T-cell (primary cell): ENCODE results near the gene TP53I13. TPM values are rescaled to one million over a fixed set of nuclear protein-coding genes. Genes with fewer than 3 reads are reported as not detected.

Experiments
- ATAC-seq, 4 experiments: fragments of 200-7000 bp in 3 of 4; fragments of 150-1000 bp in 1 of 4; cut with Tn5 transposase; replicated peaks in 1 of 4; 1 replicate in 3 of 4; 2 replicates in 1 of 4; pipeline ENCODE4 v1.10.0; 2021; ENCODE audit warnings: moderate library complexity in 3 of 4, mild to moderate bottlenecking in 2 of 4, moderate number of reproducible peaks in 1 of 4
- CTCF ChIA-PET, 2 donors: fragments of 300-600 bp; sonication (Branson Sonifier 250); formaldehyde crosslinking; loops; one replicate each; lab custom pipeline; 2022; ENCODE audit warnings: antibody characterized with exemption in 2 of 2; lab: Charles Lee
- POLR2A ChIA-PET, 2 donors: fragments of 300-600 bp; sonication (Branson Sonifier 250); formaldehyde crosslinking; loops; one replicate each; lab custom pipeline; 2022; ENCODE audit warnings: antibody characterized with exemption in 2 of 2; lab: Charles Lee
- DNase-seq, 35 experiments: peaks; one replicate each; pipeline versions ENCODE4 v3.0.0 to v3.0.0-alpha.2; 2013 to 2023
- H3K27ac ChIP-seq: one replicate; pipeline ENCODE4 v1.5.1; 2013; ENCODE audit warnings: low read length
- H3K27me3 ChIP-seq, 2 experiments: replicated peaks in 1 of 2; 1 replicate in 1 of 2; 2 replicates in 1 of 2; pipeline versions ENCODE4 v1.6.1 to v1.7.0; 2013; ENCODE audit warnings: low read length in 1 of 2, mixed read lengths in 1 of 2; ENCODE audit not compliant: control insufficient read depth in 2 of 2, insufficient read depth in 2 of 2; ENCODE audit errors: extremely low read depth in 1 of 2
- H3K36me3 ChIP-seq, 2 donors: 1 replicate in 1 of 2; 2 replicates in 1 of 2; pipeline versions ENCODE4 v1.6.1 to v1.7.0; 2013; ENCODE audit warnings: low read length in 1 of 2; ENCODE audit not compliant: control insufficient read depth in 2 of 2, insufficient read depth in 1 of 2; ENCODE audit errors: extremely low read depth in 1 of 2
- H3K4me1 ChIP-seq, 2 experiments: 1 replicate in 1 of 2; 2 replicates in 1 of 2; pipeline versions ENCODE4 v1.6.1 to v1.7.0; 2013; ENCODE audit warnings: low read length in 2 of 2, mixed read lengths in 1 of 2; ENCODE audit not compliant: insufficient read depth in 2 of 2, control insufficient read depth in 1 of 2; ENCODE audit errors: extremely low read depth in 1 of 2
- H3K4me3 ChIP-seq, 2 donors: 1 replicate in 1 of 2; 2 replicates in 1 of 2; pipeline versions ENCODE4 v1.5.1 to v1.7.0; 2013; ENCODE audit warnings: mild to moderate bottlenecking in 2 of 2, low read length in 1 of 2, moderate library complexity in 1 of 2; ENCODE audit not compliant: control insufficient read depth in 1 of 2; ENCODE audit errors: extremely low read depth in 1 of 2
- H3K9me3 ChIP-seq: 2 replicates; pipeline ENCODE4 v1.7.0; 2013
- H3K27ac Mint-ChIP-seq, 2 donors: one replicate each; pipeline ENCODE4 v1.8.0; 2020 to 2021; ENCODE audit warnings: mild to moderate bottlenecking in 2 of 2, mixed read lengths in 2 of 2
- H3K27me3 Mint-ChIP-seq, 2 donors: one replicate each; pipeline ENCODE4 v1.8.0; 2021 to 2022; ENCODE audit warnings: mixed read lengths in 2 of 2
- H3K36me3 Mint-ChIP-seq: one replicate; pipeline ENCODE4 v1.8.0; 2021; ENCODE audit warnings: mixed read lengths
- H3K4me1 Mint-ChIP-seq, 3 donors: one replicate each; pipeline ENCODE4 v1.8.0; 2020 to 2022; ENCODE audit warnings: mixed read lengths in 3 of 3, mild to moderate bottlenecking in 1 of 3
- H3K4me3 Mint-ChIP-seq, 3 donors: one replicate each; pipeline ENCODE4 v1.8.0; 2020 to 2022; ENCODE audit warnings: mild to moderate bottlenecking in 3 of 3, mixed read lengths in 3 of 3, moderate library complexity in 3 of 3
- H3K9me3 Mint-ChIP-seq, 3 donors: one replicate each; pipeline ENCODE4 v1.8.0; 2020 to 2022; ENCODE audit warnings: mixed read lengths in 3 of 3
- WGBS: methylation state at CpG from one replicate; pipeline ENCODE4 v1.1.5; 2013; ENCODE audit warnings: missing lambda C conversion rate; ENCODE audit not compliant: insufficient coverage; 5-methylcytosine and 5-hydroxymethylcytosine counted together
- total RNA-seq, 35 experiments: library from RNA in 6 of 35; stranded (reverse) in 6 of 35; fragments of 120-200 nt in 1 of 35; gene quantifications; one replicate each; pipeline versions ENCODE4 v1.2.1 to v1.2.4 and lab custom pipeline; 2013 to 2026

TP53I13 gene
- total RNA-seq, 5 donors from 2014 or later (not counting 1 experiment from before 2014, with no cell fraction given) = 56.0 to 166 (median 128) TPM

DNA sequence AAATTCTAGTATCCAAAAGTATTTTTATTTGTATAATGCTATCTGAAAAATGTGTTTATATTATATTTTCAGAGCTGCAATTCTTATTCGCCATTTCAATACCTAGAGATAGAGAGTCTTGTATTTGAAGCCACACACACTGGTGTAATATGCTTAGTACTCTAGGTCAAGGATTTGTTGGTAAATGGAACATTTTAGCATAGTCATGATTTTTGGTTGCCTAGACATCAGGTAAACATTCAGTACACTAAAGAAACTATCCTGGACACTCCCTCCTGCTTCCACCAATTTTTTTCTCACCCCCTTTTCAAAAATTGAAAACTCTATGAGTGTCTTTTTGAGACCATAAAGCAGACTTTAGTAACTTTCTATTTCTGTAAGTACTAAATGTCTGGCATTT lies 22.4 kb upstream of the TP53I13 start:
- H3K9me3 Mint-ChIP-seq = no peaks in the 10 kb centered on the region
- CTCF ChIA-PET = no interaction called here

DNA sequence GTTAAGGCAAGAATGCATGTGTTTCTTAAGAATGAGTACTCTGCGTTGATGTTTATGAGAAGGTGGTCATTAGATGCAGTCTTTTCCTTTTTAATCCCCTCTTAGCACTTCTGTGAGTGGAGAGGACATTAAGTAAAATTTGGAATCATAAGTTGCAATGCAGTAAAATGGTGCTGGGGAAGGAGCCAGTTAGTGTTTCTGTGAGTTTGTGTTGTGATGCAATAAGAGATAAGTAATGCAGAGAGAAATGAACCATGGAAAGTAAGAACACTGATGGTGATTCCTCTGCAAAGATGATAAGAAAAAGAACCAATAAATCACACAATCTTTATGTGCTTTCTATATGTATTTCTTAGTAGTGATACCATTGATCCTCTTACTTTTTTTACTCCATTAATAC lies 21.7 kb upstream of the TP53I13 start:
- Mint-ChIP-seq H3K27ac (no peak overlapping the region), H3K4me3 (no peak overlapping the region), H3K9me3 (no peaks in the 10 kb centered on the region), H3K36me3 (peaks cover 27% of the 10 kb centered on the region), H3K27me3 (no peaks in the 10 kb centered on the region), H3K4me1 (peaks cover 0 to 15% (median 8%) of the 10 kb centered on the region in 3 donors)
- Histone ChIP-seq H3K36me3 (peaks cover 0 to 25% of the 10 kb centered on the region in 2 donors), H3K4me1 (no peaks in the 10 kb centered on the region), H3K9me3 (no peaks in the 10 kb centered on the region), H3K27me3 (no peaks in the 10 kb centered on the region), H3K27ac (no peak overlapping the region), H3K4me3 (no peak overlapping the region)
- ChIA-PET POLR2A (no interaction called here), CTCF (no interaction called here)
- DNase-seq (no peak), ATAC-seq (no peak)
- WGBS = no CpG with 5 or more reads among the region's 1 CpG

More for the DNA sequence above, 22.4 kb upstream of the TP53I13 start:
- no peaks in the 10 kb centered on the region for H3K9me3 ChIP-seq
- Mint-ChIP-seq H3K36me3 (peaks cover 27% of the 10 kb centered on the region), H3K27me3 (no peaks in the 10 kb centered on the region), H3K27ac (no peak overlapping the region), H3K4me3 (no peak overlapping the region), H3K4me1 (peaks cover 0 to 15% (median 8%) of the 10 kb centered on the region in 3 donors)
- H3K27me3 ChIP-seq = no peaks in the 10 kb centered on the region
- no CpG with 5 or more reads among the region's 1 CpG for WGBS
- H3K36me3 ChIP-seq = peaks cover 0 to 25% of the 10 kb centered on the region in 2 donors
- POLR2A ChIA-PET = interaction anchor here in 1 of 2 donors (0.6 kb wide), 1 partner anchor 245 kb away, joined by 7 read pairs; no protein-coding TSS in a partner anchor
- no peak for DNase-seq
- no peaks in the 10 kb centered on the region for H3K4me1 ChIP-seq
- no peak for ATAC-seq
- no peak overlapping the region for H3K4me3 ChIP-seq
- no peak overlapping the region for H3K27ac ChIP-seq

DNA sequence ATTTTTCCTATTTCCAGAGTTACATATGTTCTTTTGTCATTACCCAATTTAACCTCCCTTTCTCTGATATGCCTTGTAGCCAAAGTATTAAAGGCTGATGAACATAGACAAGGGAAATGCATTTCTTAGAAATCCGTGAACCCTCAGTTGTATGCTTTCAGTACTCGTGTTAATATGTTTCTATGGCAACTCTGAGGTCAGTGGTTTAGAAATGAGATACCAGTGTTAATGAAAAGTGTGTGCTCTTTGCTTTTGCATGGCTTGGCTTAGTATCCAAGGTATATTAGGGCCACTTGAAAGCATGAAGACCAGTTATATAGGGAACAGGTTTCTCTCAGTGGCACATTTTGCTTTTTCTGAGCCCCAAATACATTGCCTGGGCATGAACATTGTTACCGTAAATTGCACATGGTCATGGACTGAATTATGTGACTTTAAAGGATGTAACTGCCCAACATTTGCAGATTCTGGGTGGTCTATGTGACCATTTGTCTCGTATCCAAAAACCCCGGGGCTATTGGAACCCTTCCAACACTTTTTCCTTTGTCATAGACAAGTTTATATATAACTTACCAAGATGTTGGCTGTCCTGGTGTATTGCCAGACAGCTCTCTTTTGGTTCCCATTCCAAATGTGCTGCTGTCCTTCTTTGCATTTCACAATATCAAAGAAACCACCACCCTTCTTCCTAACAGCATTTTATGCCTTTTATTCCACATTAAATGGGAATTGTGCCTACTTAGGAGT lies 19.2 kb upstream of the TP53I13 start:
- H3K9me3 Mint-ChIP-seq = no peaks in the 10 kb centered on the region
- 26% methylated on average over 2 of the region's 5 CpGs for WGBS
- ATAC-seq = no peak

DNA sequence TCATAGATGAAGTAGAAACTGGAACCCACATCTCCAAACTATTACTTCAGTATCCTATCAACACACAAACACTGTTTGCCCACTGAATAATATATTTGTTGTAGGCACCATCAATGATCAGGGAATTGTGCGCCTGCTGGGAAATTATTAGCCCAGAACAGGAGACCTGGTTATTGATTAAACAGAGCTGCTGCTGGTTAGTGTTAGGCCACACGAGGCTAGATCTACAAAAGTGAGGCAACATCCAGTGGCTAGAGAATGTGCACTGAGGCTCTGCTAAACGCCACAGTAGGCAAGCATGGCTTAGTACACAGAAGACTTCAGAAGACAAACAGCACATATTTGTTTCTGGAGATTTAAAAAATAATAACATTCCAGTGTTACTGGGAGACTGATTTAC lies 12.7 kb upstream of the TP53I13 start:
- Mint-ChIP-seq H3K4me3 (no peak overlapping the region), H3K36me3 (no peaks in the 10 kb centered on the region), H3K9me3 (no peaks in the 10 kb centered on the region), H3K27me3 (no peaks in the 10 kb centered on the region), H3K4me1 (peaks cover 5 to 24% (median 13%) of the 10 kb centered on the region in 3 donors), H3K27ac (no peak overlapping the region)
- no peaks in the 10 kb centered on the region for H3K27me3 ChIP-seq
- peaks cover 0 to 3% of the 10 kb centered on the region in 2 experiments for H3K4me1 ChIP-seq
- H3K4me3 ChIP-seq = no peak overlapping the region
- WGBS = 94% methylated on average over 2 of the region's 3 CpGs
- ChIA-PET POLR2A (no interaction called here), CTCF (no interaction called here)
- H3K36me3 ChIP-seq = no peaks in the 10 kb centered on the region
- ATAC-seq (no peak), DNase-seq (no peak)
- no peak overlapping the region for H3K27ac ChIP-seq
- no peaks in the 10 kb centered on the region for H3K9me3 ChIP-seq

More for the DNA sequence above, 19.2 kb upstream of the TP53I13 start:
- Mint-ChIP-seq H3K27ac (no peak overlapping the region), H3K36me3 (peaks cover 9% of the 10 kb centered on the region), H3K27me3 (no peaks in the 10 kb centered on the region), H3K4me3 (no peak overlapping the region), H3K4me1 (peaks cover 0 to 16% (median 8%) of the 10 kb centered on the region in 3 donors)
- H3K36me3 ChIP-seq = peaks cover 0 to 5% of the 10 kb centered on the region in 2 donors
- no peaks in the 10 kb centered on the region for H3K9me3 ChIP-seq
- no peaks in the 10 kb centered on the region for H3K27me3 ChIP-seq
- H3K4me3 ChIP-seq = no peak overlapping the region
- no peak overlapping the region for H3K27ac ChIP-seq
- POLR2A ChIA-PET = interaction anchor here (0.5 to 0.7 kb wide), 2 partner anchors 262 to 315 kb away, joined by 4 to 8 read pairs; no protein-coding TSS in a partner anchor
- no peak for DNase-seq
- H3K4me1 ChIP-seq = no peaks in the 10 kb centered on the region
- CTCF ChIA-PET = interaction anchor here in 1 of 2 donors (0.6 kb wide), 1 partner anchor 511 kb away, joined by 5 read pairs; no protein-coding TSS in a partner anchor

DNA sequence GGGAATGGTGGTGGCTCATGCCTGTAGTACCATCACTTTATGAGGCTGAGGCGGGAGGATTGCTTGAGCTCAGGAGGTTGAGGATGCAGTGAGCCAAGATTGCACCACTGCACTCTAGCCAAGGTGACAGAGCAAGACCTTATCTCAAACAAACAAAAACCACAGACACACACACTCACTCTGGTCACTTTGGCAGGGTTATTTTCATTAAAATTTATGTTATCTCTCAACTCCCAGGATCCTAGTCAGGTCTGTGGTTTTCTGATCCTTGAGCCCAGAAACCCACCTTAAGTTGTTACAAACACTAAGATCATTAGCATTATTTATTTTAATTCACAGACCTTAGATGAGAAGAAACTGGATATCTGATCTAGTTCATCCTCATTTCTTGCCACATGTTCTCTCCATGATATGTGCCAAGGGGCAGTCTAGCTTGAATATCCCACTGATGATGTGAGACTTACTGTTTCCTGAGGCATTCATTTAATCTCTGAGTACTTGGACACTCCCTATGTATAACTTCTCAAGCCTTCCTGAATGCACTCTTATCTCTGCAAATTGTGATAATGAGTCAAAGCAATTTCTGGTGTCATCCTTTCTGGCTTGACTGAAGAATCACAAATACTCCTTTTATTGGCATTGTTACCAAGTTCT lies 11.3 kb upstream of the TP53I13 start:
- Mint-ChIP-seq H3K27me3 (no peaks in the 10 kb centered on the region), H3K36me3 (peaks cover 5% of the 10 kb centered on the region), H3K4me3 (no peak overlapping the region), H3K9me3 (no peaks in the 10 kb centered on the region), H3K27ac (peak overlapping the region; percentile 1 to 44), H3K4me1 (peaks cover 10 to 33% (median 20%) of the 10 kb centered on the region in 3 donors)
- DNase-seq = no peak
- peaks cover 0 to 11% of the 10 kb centered on the region in 2 experiments for H3K4me1 ChIP-seq
- ChIA-PET POLR2A (interaction anchor here in 1 of 2 donors (0.6 kb wide), 1 partner anchor 37 kb away, joined by 3 read pairs; no protein-coding TSS in a partner anchor), CTCF (interaction anchor here in 1 of 2 donors (0.5 kb wide), 1 partner anchor 21 kb away, joined by 4 read pairs; no protein-coding TSS in a partner anchor)
- ATAC-seq = no peak
- H3K4me3 ChIP-seq = no peak overlapping the region
- H3K27ac ChIP-seq = no peak overlapping the region
- peaks cover 0 to 10% of the 10 kb centered on the region in 2 donors for H3K36me3 ChIP-seq
- no CpG with 5 or more reads among the region's 1 CpG for WGBS
- no peaks in the 10 kb centered on the region for H3K9me3 ChIP-seq
- no peaks in the 10 kb centered on the region for H3K27me3 ChIP-seq

DNA sequence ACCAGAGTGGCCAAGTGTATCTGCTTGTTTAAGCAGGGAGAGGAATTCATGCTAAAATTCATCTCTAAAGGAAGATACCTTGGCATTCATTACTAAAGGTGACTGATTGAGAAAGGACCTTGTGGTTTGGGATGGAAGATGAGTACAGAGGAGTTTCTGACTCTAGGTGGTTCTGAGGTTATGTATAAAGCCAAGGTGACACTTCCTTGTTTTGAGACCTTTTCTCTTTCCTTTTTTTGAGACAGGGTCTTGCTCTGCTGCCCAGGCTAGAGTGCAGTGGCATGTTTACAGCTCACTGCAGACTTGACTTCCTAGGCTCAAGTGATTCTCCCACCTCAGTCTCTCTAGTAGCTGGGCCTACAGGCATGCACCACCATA lies 10.8 kb upstream of the TP53I13 start:
- Mint-ChIP-seq H3K4me3 (no peak overlapping the region), H3K27me3 (no peaks in the 10 kb centered on the region), H3K9me3 (no peaks in the 10 kb centered on the region), H3K4me1 (peaks cover 10 to 37% (median 23%) of the 10 kb centered on the region in 3 donors), H3K36me3 (peaks cover 5% of the 10 kb centered on the region), H3K27ac (peak overlapping the region in 1 of 2 donors; percentile 44)
- Histone ChIP-seq H3K27ac (no peak overlapping the region), H3K36me3 (peaks cover 0 to 15% of the 10 kb centered on the region in 2 donors), H3K9me3 (no peaks in the 10 kb centered on the region), H3K27me3 (no peaks in the 10 kb centered on the region), H3K4me3 (no peak overlapping the region), H3K4me1 (peaks cover 0 to 16% of the 10 kb centered on the region in 2 experiments)
- ATAC-seq (no peak), DNase-seq (no peak)
- CTCF ChIA-PET = no interaction called here
- POLR2A ChIA-PET = no interaction called here
